ENCODE measurements around the gene BAIAP2. TPM values are rescaled to one million over a fixed set of nuclear protein-coding genes. Genes with fewer than 3 reads are reported as not detected.
"Not testable (repeated sequence)": the region's sequence is repeated elsewhere in the genome, so short reads cannot be mapped to it uniquely, and the experiment has no call there.

The BAIAP2 gene
- total RNA-seq, 2 experiments from 2014 or later, result 3.3 to 3.6 TPM

GRCh38 chr17:81148571-81148970 is 113.6 kb downstream of the BAIAP2 start:
- no peak for DNase-seq
- ChIA-PET CTCF (interaction anchor here (0.5 kb wide), 1 partner anchor 100 kb away, joined by 3 read pairs; no protein-coding TSS in a partner anchor), POLR2A (no interaction called here)
- H3K4me3 Mint-ChIP-seq, result no peak overlapping the region
- H3K36me3 Mint-ChIP-seq, result no peaks in the 10 kb centered on the region
- H3K27me3 Mint-ChIP-seq, result peaks cover 2% of the 10 kb centered on the region
- H3K4me1 Mint-ChIP-seq (ENCODE audit: low read depth), result peaks cover 7% of the 10 kb centered on the region
- no peak overlapping the region for H3K27ac Mint-ChIP-seq
- intact Hi-C loops (cut with micrococcal nuclease), result no loop called here
- H3K9me3 Mint-ChIP-seq, result no peaks in the 10 kb centered on the region

GRCh38 chr17:81148986-81149533 is 114.1 kb downstream of the BAIAP2 start:
- H3K27me3 Mint-ChIP-seq, result peaks cover 2% of the 10 kb centered on the region

GRCh38 chr17:81150377-81151077 is 115.6 kb downstream of the BAIAP2 start:
- CTCF ChIA-PET, result no interaction called here

More at GRCh38 chr17:81148986-81149533, 114.1 kb downstream of the BAIAP2 start:
- H3K4me3 Mint-ChIP-seq, result no peak overlapping the region
- peaks cover 7% of the 10 kb centered on the region for H3K4me1 Mint-ChIP-seq (ENCODE audit: low read depth)
- intact Hi-C loops (cut with micrococcal nuclease), result no loop called here
- CTCF ChIA-PET, result no interaction called here
- no peaks in the 10 kb centered on the region for H3K36me3 Mint-ChIP-seq
- DNase-seq, result no peak
- no peak overlapping the region for H3K27ac Mint-ChIP-seq
- POLR2A ChIA-PET, result no interaction called here
- H3K9me3 Mint-ChIP-seq, result no peaks in the 10 kb centered on the region

GRCh38 chr17:81151278-81151677 is 116.3 kb downstream of the BAIAP2 start:
- no peak for DNase-seq
- POLR2A ChIA-PET, result no interaction called here
- CTCF ChIA-PET, result no interaction called here
- H3K4me1 Mint-ChIP-seq (ENCODE audit: low read depth), result peaks cover 7% of the 10 kb centered on the region
- H3K36me3 Mint-ChIP-seq, result no peaks in the 10 kb centered on the region
- H3K27ac Mint-ChIP-seq, result no peak overlapping the region
- intact Hi-C loops (cut with micrococcal nuclease), result no loop called here
- peaks cover 2% of the 10 kb centered on the region for H3K27me3 Mint-ChIP-seq
- no peaks in the 10 kb centered on the region for H3K9me3 Mint-ChIP-seq
- no peak overlapping the region for H3K4me3 Mint-ChIP-seq

More at GRCh38 chr17:81150377-81151077, 115.6 kb downstream of the BAIAP2 start:
- intact Hi-C loops (cut with micrococcal nuclease), result no loop called here
- H3K9me3 Mint-ChIP-seq, result no peaks in the 10 kb centered on the region
- H3K27me3 Mint-ChIP-seq, result peaks cover 2% of the 10 kb centered on the region
- no peak overlapping the region for H3K27ac Mint-ChIP-seq
- no peak for DNase-seq
- H3K36me3 Mint-ChIP-seq, result no peaks in the 10 kb centered on the region
- no peak overlapping the region for H3K4me3 Mint-ChIP-seq
- H3K4me1 Mint-ChIP-seq (ENCODE audit: low read depth), result peaks cover 7% of the 10 kb centered on the region
- POLR2A ChIA-PET, result no interaction called here

GRCh38 chr17:81152288-81152828 is 117.4 kb downstream of the BAIAP2 start:
- H3K36me3 Mint-ChIP-seq, result no peaks in the 10 kb centered on the region
- peaks cover 7% of the 10 kb centered on the region for H3K4me1 Mint-ChIP-seq (ENCODE audit: low read depth)
- no peaks in the 10 kb centered on the region for H3K9me3 Mint-ChIP-seq
- intact Hi-C loops (cut with micrococcal nuclease), result no loop called here
- ChIA-PET POLR2A (interaction anchor here (1.1 kb wide), 1 partner anchor 33 kb away, joined by 3 read pairs; no protein-coding TSS in a partner anchor), CTCF (no interaction called here)
- H3K27me3 Mint-ChIP-seq, result peaks cover 2% of the 10 kb centered on the region
- no peak for DNase-seq
- H3K27ac Mint-ChIP-seq, result peak overlapping the region; percentile 30
- no peak overlapping the region for H3K4me3 Mint-ChIP-seq

GRCh38 chr17:81153340-81153803 is 118.4 kb downstream of the BAIAP2 start:
- Mint-ChIP-seq H3K4me1 (ENCODE audit: low read depth) (peaks cover 7% of the 10 kb centered on the region), H3K27me3 (peaks cover 2% of the 10 kb centered on the region), H3K4me3 (peak overlapping the region; percentile 41), H3K36me3 (no peaks in the 10 kb centered on the region), H3K27ac (peak overlapping the region; percentile 72), H3K9me3 (no peaks in the 10 kb centered on the region)
- peak; percentile 60 for DNase-seq
- intact Hi-C loops (cut with micrococcal nuclease), result no loop called here
- ChIA-PET POLR2A (interaction anchor here (1.1 kb wide), 1 partner anchor 32 kb away, joined by 3 read pairs; no protein-coding TSS in a partner anchor), CTCF (no interaction called here)

- intact Hi-C loops (cut with micrococcal nuclease); H3K36me3 Mint-ChIP-seq; H3K4me1 Mint-ChIP-seq (ENCODE audit: low read depth); POLR2A ChIA-PET; H3K27me3 Mint-ChIP-seq; H3K27ac Mint-ChIP-seq; DNase-seq; CTCF ChIA-PET; H3K4me3 Mint-ChIP-seq; H3K9me3 Mint-ChIP-seq: not testable (repeated sequence)
These were observed 119.1 kb downstream of the BAIAP2 start for GRCh38 chr17:81154016-81154415.

- DNase-seq, result no peak
- peaks cover 4% of the 10 kb centered on the region for H3K27me3 Mint-ChIP-seq
- ChIA-PET CTCF (no interaction called here), POLR2A (no interaction called here)
- no peaks in the 10 kb centered on the region for H3K9me3 Mint-ChIP-seq
- intact Hi-C loops (cut with micrococcal nuclease), result no loop called here
- no peak overlapping the region for H3K4me3 Mint-ChIP-seq
- H3K4me1 Mint-ChIP-seq (ENCODE audit: low read depth), result peaks cover 7% of the 10 kb centered on the region
- no peak overlapping the region for H3K27ac Mint-ChIP-seq
- no peaks in the 10 kb centered on the region for H3K36me3 Mint-ChIP-seq
These were observed 120.0 kb downstream of the BAIAP2 start for GRCh38 chr17:81154961-81155360.

GRCh38 chr17:81156866-81157805 is 122.2 kb downstream of the BAIAP2 start:
- POLR2A ChIA-PET, result no interaction called here
- no peaks in the 10 kb centered on the region for H3K9me3 Mint-ChIP-seq
- H3K27ac Mint-ChIP-seq, result no peak overlapping the region
- no peak for DNase-seq
- H3K27me3 Mint-ChIP-seq, result peaks cover 10% of the 10 kb centered on the region
- CTCF ChIA-PET, result interaction anchor here (0.7 kb wide), 1 partner anchor 362 kb away, joined by 3 read pairs; no protein-coding TSS in a partner anchor
- H3K4me1 Mint-ChIP-seq (ENCODE audit: low read depth), result peaks cover 7% of the 10 kb centered on the region
- intact Hi-C loops (cut with micrococcal nuclease), result no loop called here
- no peaks in the 10 kb centered on the region for H3K36me3 Mint-ChIP-seq
- H3K4me3 Mint-ChIP-seq, result no peak overlapping the region

- no peak for DNase-seq
These were observed 123.1 kb downstream of the BAIAP2 start for GRCh38 chr17:81157848-81158687.

GRCh38 chr17:81158688-81159590 is 124.0 kb downstream of the BAIAP2 start:
- no peaks in the 10 kb centered on the region for H3K4me1 Mint-ChIP-seq (ENCODE audit: low read depth)
- no peaks in the 10 kb centered on the region for H3K36me3 Mint-ChIP-seq
- H3K27ac Mint-ChIP-seq, result no peak overlapping the region
- peaks cover 12% of the 10 kb centered on the region for H3K27me3 Mint-ChIP-seq
- intact Hi-C loops (cut with micrococcal nuclease), result no loop called here
- H3K4me3 Mint-ChIP-seq, result no peak overlapping the region
- POLR2A ChIA-PET, result no interaction called here
- no peaks in the 10 kb centered on the region for H3K9me3 Mint-ChIP-seq
- DNase-seq, result no peak
- CTCF ChIA-PET, result no interaction called here

More at GRCh38 chr17:81157848-81158687, 123.1 kb downstream of the BAIAP2 start:
- intact Hi-C loops (cut with micrococcal nuclease), result no loop called here
- CTCF ChIA-PET, result no interaction called here
- POLR2A ChIA-PET, result no interaction called here
- H3K4me1 Mint-ChIP-seq (ENCODE audit: low read depth), result peaks cover 4% of the 10 kb centered on the region
- peaks cover 11% of the 10 kb centered on the region for H3K27me3 Mint-ChIP-seq
- no peak overlapping the region for H3K27ac Mint-ChIP-seq
- no peaks in the 10 kb centered on the region for H3K36me3 Mint-ChIP-seq
- no peak overlapping the region for H3K4me3 Mint-ChIP-seq
- H3K9me3 Mint-ChIP-seq, result no peaks in the 10 kb centered on the region

All from activated CD4-positive, alpha-beta memory T cell treated with anti-CD3 and anti-CD28 coated beads for 36 hours (primary cell).